ENCODE data around the gene HOXC9.

HOXC9 gene

GRCh38 chr12:53988541-53989226 lies 11.3 kb upstream of the HOXC9 start:
- peak; percentile 3 for DNase-seq (ENCODE audit: low spot score)

- DNase-seq (ENCODE audit: low spot score), result peak; percentile 73
Observed at GRCh38 chr12:53989227-53990113, 10.5 kb upstream of the HOXC9 start.

- DNase-seq (ENCODE audit: low spot score), result peak; percentile 78
Observed at GRCh38 chr12:53990311-53991076, 9.5 kb upstream of the HOXC9 start.

GRCh38 chr12:53991077-53991460 lies 8.9 kb upstream of the HOXC9 start:
- peak; percentile 82 for DNase-seq (ENCODE audit: low spot score)

DNA sequence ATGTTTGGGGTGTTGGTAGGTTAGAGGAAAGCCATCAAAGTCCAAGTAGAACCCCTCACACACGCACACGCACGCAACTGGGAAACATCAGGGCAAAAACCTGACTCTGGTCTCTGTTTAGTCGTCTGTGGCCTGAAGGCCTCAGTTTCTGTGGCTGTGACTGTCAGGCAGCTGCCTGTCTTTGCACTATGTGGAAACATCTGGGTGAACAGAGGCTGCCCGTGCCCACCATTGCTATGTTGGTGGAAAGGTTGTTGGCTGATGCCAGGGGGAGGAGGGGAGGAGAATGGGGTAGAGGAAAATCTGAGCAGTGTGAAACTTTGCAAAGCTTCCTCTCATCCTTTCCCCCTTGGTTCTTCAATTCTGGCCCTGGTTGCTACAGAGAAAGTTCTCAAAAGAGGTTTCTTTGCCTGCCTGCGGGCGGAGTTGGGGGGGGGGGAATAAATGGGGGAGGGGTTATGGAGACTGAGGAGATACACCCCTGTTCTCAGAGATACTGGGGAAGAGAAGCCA lies 7.5 kb upstream of the HOXC9 start:
- no peak for DNase-seq (ENCODE audit: low spot score)

DNA sequence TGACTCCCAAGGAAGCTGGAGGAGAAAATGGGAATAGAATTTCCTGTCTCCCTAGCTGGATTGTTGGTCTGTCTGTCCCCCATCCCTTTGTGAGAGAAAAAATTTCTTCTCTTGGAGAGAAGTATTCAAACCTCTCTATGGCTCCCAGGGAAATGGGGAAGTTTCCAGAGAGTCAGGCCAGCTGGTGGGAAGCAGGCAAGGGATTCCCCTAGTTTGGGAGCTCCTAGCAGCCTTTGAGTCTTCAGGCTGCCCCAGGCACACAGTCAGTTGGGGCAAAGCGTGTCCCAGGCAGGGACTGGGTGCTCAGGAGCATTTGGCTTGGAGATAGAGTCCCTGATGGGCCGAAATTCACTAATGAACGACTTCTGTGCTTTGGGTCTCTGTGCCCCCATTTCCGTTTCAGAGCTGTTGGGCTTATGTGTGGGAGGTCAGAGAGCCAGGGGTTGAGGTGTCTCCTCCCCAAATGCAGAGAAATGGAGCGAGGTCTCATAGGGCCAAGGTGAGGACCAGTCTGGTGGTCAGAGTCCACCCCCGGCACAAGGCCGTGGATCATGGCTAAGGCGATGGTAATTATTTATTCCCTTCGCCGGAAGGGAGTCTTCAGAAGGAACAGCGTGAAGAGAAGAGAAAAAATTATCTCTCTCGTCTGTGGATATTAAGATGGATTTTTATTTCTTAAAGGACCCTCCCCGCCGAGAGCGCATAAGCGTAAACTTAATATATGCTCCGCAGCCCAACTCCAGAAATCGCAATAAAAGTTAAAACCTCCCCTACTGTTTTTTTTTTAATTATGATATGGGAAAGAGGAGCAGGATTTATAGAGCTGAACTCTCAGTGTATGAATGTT lies 6.6 kb upstream of the HOXC9 start:
- DNase-seq (ENCODE audit: low spot score), result no peak

GRCh38 chr12:53994009-53994263 lies 6.0 kb upstream of the HOXC9 start:
- no peak for DNase-seq (ENCODE audit: low spot score)

DNA sequence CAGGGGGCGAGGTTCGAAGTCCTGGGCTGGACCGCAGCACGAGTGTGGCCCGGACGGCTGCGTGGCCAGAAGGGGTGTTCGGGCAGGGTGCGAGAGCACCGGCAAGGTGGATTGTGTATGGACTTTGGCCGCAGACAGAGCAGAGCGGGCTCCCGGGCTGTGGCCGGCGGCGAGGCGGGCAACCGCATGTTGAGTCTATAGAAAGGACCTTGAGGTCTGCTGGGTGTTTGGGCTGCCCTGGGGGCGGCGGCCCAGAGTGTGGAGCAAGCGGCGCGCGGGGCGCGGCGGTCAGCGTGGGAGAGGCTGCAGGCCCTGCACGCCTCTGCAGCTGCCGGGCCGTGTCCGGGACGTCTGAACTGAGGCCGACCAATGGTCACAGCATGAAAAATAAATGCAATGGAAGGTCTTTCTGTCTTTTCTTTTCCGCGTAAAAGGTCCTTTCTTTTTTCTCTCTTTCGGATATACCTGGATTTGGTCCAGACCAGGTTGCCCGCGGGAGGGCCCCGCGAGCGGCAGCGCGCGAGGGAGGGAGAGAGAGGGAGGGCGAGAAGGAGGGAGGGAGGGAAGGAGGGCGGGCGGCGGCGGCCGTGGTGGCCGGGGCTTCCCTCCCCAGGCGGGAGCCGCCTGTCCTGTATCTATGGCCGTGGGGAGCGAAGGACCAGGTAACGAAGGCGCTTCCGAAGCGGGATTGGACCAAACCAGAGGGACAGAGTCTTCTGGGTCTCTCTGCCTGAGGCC lies 5.5 kb upstream of the HOXC9 start:
- DNase-seq (ENCODE audit: low spot score), result peak; percentile 59

GRCh38 chr12:53995002-53995377 lies 5.0 kb upstream of the HOXC9 start:
- DNase-seq (ENCODE audit: low spot score), result peak; percentile 40

- peak; percentile 84 for DNase-seq (ENCODE audit: low spot score)
Observed at GRCh38 chr12:53995378-53996239, 4.4 kb upstream of the HOXC9 start.

DNA sequence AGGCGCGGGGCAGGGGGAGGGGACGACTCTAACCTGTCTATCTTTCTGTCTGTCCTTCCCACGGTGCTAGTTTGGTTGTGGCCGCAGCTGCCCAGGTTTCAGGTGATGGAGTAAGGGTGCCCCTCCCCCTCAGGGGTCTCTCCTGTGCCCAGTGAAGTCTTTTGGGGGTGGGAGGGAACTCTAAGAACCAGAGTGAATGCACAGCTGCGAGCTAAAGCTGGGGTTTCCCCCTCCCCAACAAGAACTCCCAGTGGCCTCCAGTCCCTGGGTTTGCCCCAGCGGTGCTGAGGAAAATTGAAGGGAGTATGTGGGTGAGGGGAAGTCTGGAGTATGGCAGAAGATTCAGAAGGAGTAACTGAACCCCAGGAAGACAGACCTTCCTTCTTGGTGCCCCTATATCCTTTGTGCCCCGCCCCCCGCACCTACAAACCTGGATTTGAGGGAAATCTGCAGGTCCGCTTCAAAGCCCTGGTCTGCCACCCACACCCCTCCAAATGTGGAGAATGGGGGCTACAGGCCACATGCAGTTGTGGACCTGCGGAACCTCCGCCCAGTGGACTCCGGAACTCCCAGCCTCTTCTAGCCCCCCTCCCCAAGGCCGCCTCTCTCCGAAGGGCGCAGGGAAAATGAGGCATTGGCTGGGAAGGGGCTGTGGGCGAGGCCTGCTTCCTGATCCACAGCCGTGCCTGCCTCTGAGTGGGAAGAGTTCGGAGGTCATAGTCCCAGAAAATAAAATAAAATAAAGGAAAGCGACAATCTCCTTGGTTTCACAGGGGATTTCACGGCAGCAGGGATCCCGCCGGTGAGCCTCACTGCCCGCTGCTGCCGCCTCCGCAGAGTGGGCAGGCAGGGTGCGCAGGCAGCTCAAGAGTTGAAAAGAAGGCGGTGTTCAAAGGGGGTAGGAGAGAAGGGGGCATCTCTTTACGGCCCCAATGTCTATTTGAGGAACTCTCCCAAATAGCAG lies 3.4 kb upstream of the HOXC9 start:
- peak; percentile 55 for DNase-seq (ENCODE audit: low spot score)

GRCh38 chr12:53997204-53998109 lies 2.5 kb upstream of the HOXC9 start:
- peak; percentile 57 for DNase-seq (ENCODE audit: low spot score)

DNA sequence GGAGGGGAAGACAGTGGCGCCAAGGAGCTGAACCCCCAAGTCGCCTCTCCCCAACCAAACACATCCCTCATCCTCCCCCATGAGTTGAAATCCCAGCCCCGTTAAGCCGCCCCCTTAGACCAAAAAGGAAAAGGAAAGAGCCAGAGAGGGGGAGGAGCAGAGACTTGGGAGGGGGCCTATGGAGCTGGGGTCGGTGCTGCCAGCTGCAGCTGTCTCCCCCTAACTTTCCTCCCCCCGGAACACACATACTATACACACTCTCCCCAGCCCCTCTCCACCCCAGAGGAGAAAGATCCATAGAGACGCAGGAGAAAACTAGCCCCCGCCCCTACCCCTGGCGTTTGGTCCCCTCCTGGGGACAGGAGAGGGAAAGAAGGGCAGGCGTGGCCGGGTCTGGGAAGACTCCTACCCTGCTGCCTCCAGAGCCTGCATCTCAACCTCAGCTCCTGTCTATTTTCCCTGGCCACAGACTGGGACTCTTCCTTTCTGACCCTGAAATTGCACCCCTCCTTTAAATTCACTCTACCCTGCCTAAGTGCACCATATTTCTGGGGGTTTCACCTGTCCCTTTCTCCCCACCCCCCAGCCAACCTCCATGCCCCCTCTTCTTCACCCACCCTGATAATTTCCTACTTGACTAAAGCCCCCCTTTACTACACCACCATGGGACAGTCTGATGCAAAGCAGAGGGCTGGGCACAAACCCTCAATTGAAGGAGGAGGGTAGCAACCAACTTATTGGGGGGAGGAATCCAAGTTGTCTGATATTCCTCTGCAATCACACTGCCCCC lies 1.7 kb upstream of the HOXC9 start:
- no peak for DNase-seq (ENCODE audit: low spot score)

DNA sequence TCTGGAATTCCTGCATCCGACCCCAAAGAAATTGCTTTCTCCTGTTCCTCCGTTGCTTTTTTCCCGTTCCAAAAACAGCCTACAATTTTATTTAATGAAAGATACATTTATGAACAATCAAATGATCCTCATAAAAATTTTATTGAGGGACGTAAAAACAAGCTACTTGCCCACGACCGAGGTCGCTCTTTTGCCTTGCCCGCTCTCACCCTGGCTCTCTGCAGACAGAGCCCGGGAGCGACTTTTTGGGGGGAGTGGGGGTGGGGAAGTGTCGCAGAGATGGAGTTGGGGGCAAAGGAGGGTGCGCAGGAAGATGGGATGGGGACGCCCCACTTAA lies 1.1 kb upstream of the HOXC9 start:
- no peak for DNase-seq (ENCODE audit: low spot score)

- peak; percentile 76 for DNase-seq (ENCODE audit: low spot score)
Observed at GRCh38 chr12:53999559-54000115, 324 bp upstream of the HOXC9 start.

- DNase-seq (ENCODE audit: low spot score), result no peak
Observed at GRCh38 chr12:54001283-54002187, 1.6 kb downstream of the HOXC9 start.
